HepG2 (cell line): Measurements from ENCODE around the gene CTU2. TPM values are rescaled to one million over a fixed set of nuclear protein-coding genes. Genes with fewer than 3 reads are reported as not detected.
A peak's percentile ranks its signal among the peaks of the same experiment; 100 is the strongest.

Experiments
- ATAC-seq: fragments of 200-7000 bp; cut with Tn5 transposase; 3 replicates; pipeline ENCODE4 v1.9.1; 2020; ENCODE audit warnings: mild to moderate bottlenecking, moderate library complexity
- BruUV-seq: library from RNA; stranded (reverse); fragments of 400-500 nt; replicated peaks from 2 replicates; lab custom pipeline; 2021; lab: Mats Ljungman, UMichigan
- CTCF ChIA-PET: fragments of 300-600 bp; formaldehyde crosslinking; extraction: SDS; loops from one replicate; lab custom pipeline; 2021; ENCODE audit warnings: low total read pairs, inconsistent platforms, low intra/inter-chr PET ratio; lab: Yijun Ruan, JAX
- POLR2A ChIA-PET: fragments of 350-600 bp; sonication (Branson Sonifier 250); formaldehyde crosslinking; loops from one replicate; lab custom pipeline; 2020; ENCODE audit warnings: antibody characterized with exemption, inconsistent platforms; lab: Yijun Ruan, JAX
- DNase-seq: peaks from one replicate; pipeline ENCODE4 v3.0.0-alpha.2; 2015; ENCODE audit warnings: low spot score
- FAIRE-seq: peaks from 3 replicates; lab custom pipeline; 2011; peaks lifted over from hg19 to GRCh38; lab: Jason Lieb, UNC
- H2AFZ ChIP-seq: one replicate; pipeline ENCODE4 v1.6.1; 2011; ENCODE audit warnings: low read length, inconsistent platforms
- H3K27ac ChIP-seq: fragments of 300-600 bp; 3 replicates; pipeline ENCODE4 v1.8.0; 2011; ENCODE audit warnings: mixed run types, mild to moderate bottlenecking, mixed read lengths, low read length, inconsistent platforms; ENCODE audit not compliant: insufficient read depth; ENCODE audit errors: extremely low read length
- H3K27me3 ChIP-seq, 2 experiments: fragments of 200-600 bp in 1 of 2; 2 replicates in 1 of 2; 3 replicates in 1 of 2; pipeline versions ENCODE4 v1.6.0 to v1.8.0; 2011; ENCODE audit warnings: low read length in 2 of 2, mild to moderate bottlenecking in 2 of 2, moderate library complexity in 2 of 2, inconsistent platforms in 1 of 2; ENCODE audit not compliant: insufficient read depth in 2 of 2, control insufficient read depth in 1 of 2
- H3K36me3 ChIP-seq, 2 experiments: fragments of 200-600 bp in 1 of 2; replicated peaks in 1 of 2; 2 replicates in 1 of 2; 3 replicates in 1 of 2; pipeline versions ENCODE4 v1.5.1 to v1.8.0; 2011; ENCODE audit warnings: low read length in 2 of 2, inconsistent platforms in 1 of 2; ENCODE audit not compliant: insufficient read depth in 2 of 2, control insufficient read depth in 1 of 2
- H3K4me1 ChIP-seq: 2 replicates; pipeline ENCODE4 v1.5.1; 2012; ENCODE audit warnings: low read length, inconsistent platforms; ENCODE audit not compliant: insufficient read depth
- H3K4me2 ChIP-seq: 2 replicates; pipeline ENCODE4 v1.6.0; 2011; ENCODE audit warnings: low read depth, low read length, inconsistent platforms
- H3K4me3 ChIP-seq, 3 experiments: fragments of 200-600 bp in 1 of 3; sonication (generic), shearing (Covaris generic) in 1 of 3; replicated peaks in 1 of 3; 2 replicates each; pipeline ENCODE4 v1.5.1; 2011 to 2016; ENCODE audit warnings: low read length in 3 of 3, inconsistent platforms in 2 of 3, low read depth in 2 of 3, mild to moderate bottlenecking in 2 of 3, control low read depth in 1 of 3, mixed read lengths in 1 of 3; ENCODE audit not compliant: insufficient read depth in 1 of 3
- H3K79me2 ChIP-seq: one replicate; pipeline ENCODE4 v1.6.1; 2011; ENCODE audit warnings: low read length, inconsistent platforms; ENCODE audit not compliant: insufficient read depth
- H3K9ac ChIP-seq: 2 replicates; pipeline ENCODE4 v1.6.0; 2011; ENCODE audit warnings: mild to moderate bottlenecking, low read depth, low read length, inconsistent platforms; ENCODE audit not compliant: insufficient read depth
- H3K9me3 ChIP-seq: 2 replicates; pipeline ENCODE4 v1.5.1; 2012; ENCODE audit warnings: mild to moderate bottlenecking, low read length
- H4K20me1 ChIP-seq: 2 replicates; pipeline ENCODE4 v1.6.0; 2011; ENCODE audit warnings: inconsistent platforms, mild to moderate bottlenecking, low read length, moderate library complexity; ENCODE audit not compliant: insufficient read depth
- BATF2 ChIP-seq: sonication (generic); formaldehyde crosslinking; IDR thresholded peaks from 2 replicates; pipeline ENCODE4 v1.8.0; 2022; ENCODE audit warnings: mild to moderate bottlenecking, missing genetic modification reagents, moderate library complexity
- ETV6 ChIP-seq: sonication (generic); formaldehyde crosslinking; conservative IDR thresholded peaks from 2 replicates; pipeline ENCODE4 v1.4.0; 2020; ENCODE audit warnings: missing genetic modification reagents
- MEIS2 ChIP-seq: sonication (generic); formaldehyde crosslinking; IDR thresholded peaks from 2 replicates; pipeline ENCODE4 v1.9.0; 2021; ENCODE audit warnings: mild to moderate bottlenecking, missing genetic modification reagents
- NR1H2 ChIP-seq: sonication (generic); formaldehyde crosslinking; IDR thresholded peaks from 2 replicates; pipeline ENCODE4 v1.8.1; 2022; ENCODE audit warnings: low read depth, missing genetic modification reagents, borderline replicate concordance
- PITX1 ChIP-seq: sonication (generic); formaldehyde crosslinking; IDR thresholded peaks from 2 replicates; pipeline ENCODE4 v1.5.1; 2020; ENCODE audit warnings: mild to moderate bottlenecking, missing genetic modification reagents
- SP1 ChIP-seq, 2 experiments: fragments of 450-650 bp in 1 of 2; sonication (generic) in 1 of 2; formaldehyde crosslinking in 1 of 2; IDR thresholded peaks; 2 replicates each; pipeline versions ENCODE4 v1.4.0 to v1.6.1; 2016 to 2020; ENCODE audit warnings: missing genetic modification reagents in 1 of 2
- TAF15 ChIP-seq: fragments of 200-400 bp; formaldehyde crosslinking; IDR thresholded peaks from one replicate; pipeline ENCODE4 v1.6.1; 2018; ENCODE audit warnings: mild to moderate bottlenecking, low read depth, low read length; ENCODE audit not compliant: poor library complexity, severe bottlenecking
- XRCC5 ChIP-seq: fragments of 200-400 bp; formaldehyde crosslinking; optimal IDR thresholded peaks from 2 replicates; pipeline ENCODE3; 2017; ENCODE audit warnings: mild to moderate bottlenecking, low read length
- ZNF280B ChIP-seq: sonication (generic); formaldehyde crosslinking; IDR thresholded peaks from 2 replicates; pipeline ENCODE4 v1.5.0; 2020; ENCODE audit warnings: missing genetic modification reagents, mild to moderate bottlenecking, borderline replicate concordance
- ZNF605 ChIP-seq: sonication (generic); formaldehyde crosslinking; IDR thresholded peaks from 2 replicates; pipeline ENCODE4 v1.8.0; 2022; ENCODE audit warnings: mild to moderate bottlenecking, missing genetic modification reagents
- ZNF710 ChIP-seq: sonication (generic); formaldehyde crosslinking; IDR thresholded peaks from 2 replicates; pipeline ENCODE4 v1.5.0; 2020; ENCODE audit warnings: mild to moderate bottlenecking, missing genetic modification reagents, borderline replicate concordance
- ZNF773 ChIP-seq: sonication (generic); formaldehyde crosslinking; IDR thresholded peaks from 2 replicates; pipeline ENCODE4 v1.4.0; 2020; ENCODE audit warnings: missing genetic modification reagents, borderline replicate concordance
- ZSCAN22 ChIP-seq: sonication (generic); formaldehyde crosslinking; IDR thresholded peaks from 2 replicates; pipeline ENCODE4 v1.4.0; 2020; ENCODE audit warnings: mild to moderate bottlenecking, missing genetic modification reagents
- ZSCAN25 ChIP-seq: sonication (generic); formaldehyde crosslinking; IDR thresholded peaks from 2 replicates; pipeline ENCODE4 v1.8.0; 2022; ENCODE audit warnings: mild to moderate bottlenecking, missing genetic modification reagents
- WGBS: methylation state at CpG from one replicate; pipeline ENCODE4 v1.1.6; 2017; ENCODE audit warnings: low lambda C conversion rate; 5-methylcytosine and 5-hydroxymethylcytosine counted together
- in situ Hi-C: cut with HindIII; loops from 2 replicates; pipeline ENCODE4 v1.10.0; 2017; ENCODE audit warnings: low pct_unique_long_range_greater_than_20kb; ENCODE audit not compliant: extremely low pct_ligation_motif_present
- intact Hi-C: fragments of 100-400 bp; cut with micrococcal nuclease; formaldehyde crosslinking; loops from one replicate; pipeline ENCODE4 v1.10.0; 2022; ENCODE audit not compliant: unreplicated experiment
- polyA plus RNA-seq, 8 experiments: library from polyadenylated mRNA; depleted of rRNA in 3 of 8; stranded (reverse) in 7 of 8; unstranded in 1 of 8; fragments of >200 nt; fragmentation: Illumina TruSeq in 4 of 8; extraction: Trizol in 4 of 8; gene quantifications; 2 replicates each; pipeline versions ENCODE4 v1.2.1 to v1.2.3, GENCODE V29; 2011 to 2016; ENCODE audit warnings: low read depth in 4 of 8, missing spikeins in 1 of 8, mixed read lengths in 1 of 8; ENCODE audit not compliant: insufficient read depth in 1 of 8
- total RNA-seq, 5 experiments: library from RNA; depleted of rRNA; stranded (reverse); fragments of >200 nt; fragmentation: Illumina TruSeq; extraction: Trizol; gene quantifications; 2 replicates each; pipeline ENCODE4 v1.2.3, GENCODE V29; 2016; ENCODE audit warnings: low read depth in 1 of 5
- TF ChIP-seq, protein P1 (sequence below): sonication (generic); formaldehyde crosslinking; IDR thresholded peaks from 2 replicates; pipeline ENCODE4 v1.4.0; 2020; ENCODE audit warnings: missing genetic modification reagents
- TF ChIP-seq, protein P2 (sequence below): sonication (generic); formaldehyde crosslinking; IDR thresholded peaks from 2 replicates; pipeline ENCODE4 v1.8.0; 2022; ENCODE audit warnings: missing genetic modification reagents, mild to moderate bottlenecking, moderate library complexity, borderline replicate concordance

The CTU2 gene
- total and polyA plus RNA-seq, 2 of the 13 experiments (the other 11 are each of a cell fraction or from before 2014, with no cell fraction given) = 13.3 to 21.9 TPM

GRCh38 chr16:88710556-88710955, 4.3 kb downstream of the CTU2 start:
- no TSS peak for BruUV-seq
- intact Hi-C loops = no loop called here
- peak overlapping the region; percentile 38 for H3K4me2 ChIP-seq
- no peak for ATAC-seq
- POLR2A ChIA-PET = no interaction called here
- peak overlapping the region; percentile 41 for H3K27ac ChIP-seq
- no peak overlapping the region for H2AFZ ChIP-seq
- H3K4me3 ChIP-seq = peak overlapping the region in 1 of 3 experiments; percentile 17; a peak in 1 of 6 replicates
- CTCF ChIA-PET = no interaction called here
- peaks cover 42% of the 10 kb centered on the region for H3K4me1 ChIP-seq
- H3K36me3 ChIP-seq = peaks cover 17% of the 10 kb centered on the region in 2 experiments; a peak in 3 of 5 replicates
- DNase-seq = no peak
- peak; percentile 21 for FAIRE-seq
- 44% methylated on average over 15 of the region's 16 CpGs for WGBS
- no peak overlapping the region for H3K9ac ChIP-seq
- in situ Hi-C loops = no loop called here
- H3K79me2 ChIP-seq = peaks cover 23% of the 10 kb centered on the region
- no peaks in the 10 kb centered on the region for H3K9me3 ChIP-seq
- H3K27me3 ChIP-seq = peaks cover 0 to 3% of the 10 kb centered on the region in 2 experiments; a peak in 1 of 5 replicates
- no peaks in the 10 kb centered on the region for H4K20me1 ChIP-seq
- TF ChIP-seq ZNF605 (CRISPR knock-in tag) = no peak
- no peak for TF ChIP-seq ZSCAN25 (CRISPR knock-in tag)
- no peak for TF ChIP-seq TAF15
- TF ChIP-seq MEIS2 (CRISPR knock-in tag) = no peak
- no peak for TF ChIP-seq SP1 (IDR thresholded peaks at IDR 0.05)
- no peak for TF ChIP-seq SP1 (CRISPR knock-in tag; IDR thresholded peaks at IDR 0.05)
- TF ChIP-seq, protein P1, sequence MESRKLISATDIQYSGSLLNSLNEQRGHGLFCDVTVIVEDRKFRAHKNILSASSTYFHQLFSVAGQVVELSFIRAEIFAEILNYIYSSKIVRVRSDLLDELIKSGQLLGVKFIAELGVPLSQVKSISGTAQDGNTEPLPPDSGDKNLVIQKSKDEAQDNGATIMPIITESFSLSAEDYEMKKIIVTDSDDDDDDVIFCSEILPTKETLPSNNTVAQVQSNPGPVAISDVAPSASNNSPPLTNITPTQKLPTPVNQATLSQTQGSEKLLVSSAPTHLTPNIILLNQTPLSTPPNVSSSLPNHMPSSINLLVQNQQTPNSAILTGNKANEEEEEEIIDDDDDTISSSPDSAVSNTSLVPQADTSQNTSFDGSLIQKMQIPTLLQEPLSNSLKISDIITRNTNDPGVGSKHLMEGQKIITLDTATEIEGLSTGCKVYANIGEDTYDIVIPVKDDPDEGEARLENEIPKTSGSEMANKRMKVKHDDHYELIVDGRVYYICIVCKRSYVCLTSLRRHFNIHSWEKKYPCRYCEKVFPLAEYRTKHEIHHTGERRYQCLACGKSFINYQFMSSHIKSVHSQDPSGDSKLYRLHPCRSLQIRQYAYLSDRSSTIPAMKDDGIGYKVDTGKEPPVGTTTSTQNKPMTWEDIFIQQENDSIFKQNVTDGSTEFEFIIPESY (CRISPR knock-in tag) = no peak
- no peak for TF ChIP-seq ZSCAN22
- no peak for TF ChIP-seq ZNF710 (CRISPR knock-in tag)
- no peak for TF ChIP-seq ZNF280B (CRISPR knock-in tag)
- no peak for TF ChIP-seq ETV6 (CRISPR knock-in tag)
- TF ChIP-seq ZNF773 = no peak
- no peak for TF ChIP-seq NR1H2 (CRISPR knock-in tag)
- 0 out of 2 replicates have a peak, but pooled peaks have one; percentile 33 for TF ChIP-seq PITX1
- TF ChIP-seq, protein P2, sequence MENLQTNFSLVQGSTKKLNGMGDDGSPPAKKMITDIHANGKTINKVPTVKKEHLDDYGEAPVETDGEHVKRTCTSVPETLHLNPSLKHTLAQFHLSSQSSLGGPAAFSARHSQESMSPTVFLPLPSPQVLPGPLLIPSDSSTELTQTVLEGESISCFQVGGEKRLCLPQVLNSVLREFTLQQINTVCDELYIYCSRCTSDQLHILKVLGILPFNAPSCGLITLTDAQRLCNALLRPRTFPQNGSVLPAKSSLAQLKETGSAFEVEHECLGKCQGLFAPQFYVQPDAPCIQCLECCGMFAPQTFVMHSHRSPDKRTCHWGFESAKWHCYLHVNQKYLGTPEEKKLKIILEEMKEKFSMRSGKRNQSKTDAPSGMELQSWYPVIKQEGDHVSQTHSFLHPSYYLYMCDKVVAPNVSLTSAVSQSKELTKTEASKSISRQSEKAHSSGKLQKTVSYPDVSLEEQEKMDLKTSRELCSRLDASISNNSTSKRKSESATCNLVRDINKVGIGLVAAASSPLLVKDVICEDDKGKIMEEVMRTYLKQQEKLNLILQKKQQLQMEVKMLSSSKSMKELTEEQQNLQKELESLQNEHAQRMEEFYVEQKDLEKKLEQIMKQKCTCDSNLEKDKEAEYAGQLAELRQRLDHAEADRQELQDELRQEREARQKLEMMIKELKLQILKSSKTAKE (CRISPR knock-in tag) = no peak
- no peak for TF ChIP-seq BATF2 (CRISPR knock-in tag)
- TF ChIP-seq XRCC5 = no peak
